ENCODE results near the gene FUT7. TPM values are rescaled to one million over a fixed set of nuclear protein-coding genes. Genes with fewer than 3 reads are reported as not detected.
A peak's percentile ranks its signal among the peaks of the same experiment; 100 is the strongest.

The FUT7 gene
- total RNA-seq, 1 experiment from 2014 or later, result not detected

DNA sequence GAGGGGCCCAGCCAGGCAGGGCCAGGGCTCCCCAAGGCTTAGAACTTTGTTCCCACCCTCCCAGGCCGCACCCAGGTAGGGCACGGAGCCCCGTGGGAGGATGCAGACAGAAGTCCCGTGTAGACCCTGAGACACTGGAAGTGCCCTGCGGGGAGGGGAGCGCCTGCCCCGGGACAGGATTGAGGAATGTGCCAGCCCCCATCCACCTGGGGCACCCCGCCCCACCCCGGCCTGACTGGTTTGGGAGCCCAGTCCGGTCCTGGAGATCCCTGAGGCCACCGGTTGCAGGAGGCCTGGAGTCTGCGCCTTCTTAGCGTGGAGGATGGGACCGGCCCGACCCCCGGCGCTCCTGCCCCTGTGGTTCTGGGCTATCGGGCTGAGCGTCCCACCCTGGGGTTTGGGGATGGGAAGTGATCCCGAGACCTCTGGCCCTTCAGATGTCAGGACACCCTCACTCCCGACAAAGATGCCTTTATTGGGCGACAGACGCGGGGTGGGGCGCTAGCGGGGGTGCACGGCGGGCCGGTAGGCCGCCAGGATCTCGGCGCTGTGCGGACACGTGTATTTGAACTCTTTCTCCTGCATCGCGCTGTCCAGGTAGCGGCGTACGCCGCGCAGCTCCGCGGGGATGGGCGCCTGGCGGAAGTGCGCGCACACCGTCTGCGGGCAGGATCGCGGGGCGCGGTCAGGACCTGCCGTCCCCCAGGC lies 37.6 kb downstream of the FUT7 start:
- DNase-seq (ENCODE audit: low read depth, low spot score) (no peak), ATAC-seq (no peak)
- ChIA-PET POLR2A (interaction anchor here (1.0 kb wide), 1 partner anchor 8 kb away, joined by 3 read pairs; no protein-coding TSS in a partner anchor), CTCF (interaction anchor here (0.9 kb wide), 1 partner anchor 35 kb away, joined by 4 read pairs; no protein-coding TSS in a partner anchor), RAD21 (ENCODE audit: low non-redundant PET in 1 of 2, low total read pairs in 2 of 2, uncharacterized antibody in 2 of 2, unreplicated experiment in 2 of 2) (no interaction called here)
- peak overlapping the region; percentile 99; the same call in 1 of the 2 replicates for H3K4me2 ChIP-seq (ENCODE audit: low read length)
- H3K27me3 ChIP-seq (ENCODE audit: insufficient read depth, low read length), result no peaks in the 10 kb centered on the region
- no peaks in the 10 kb centered on the region for H4K20me1 ChIP-seq (ENCODE audit: insufficient read depth)
- no peak overlapping the region for H3K4me3 ChIP-seq (replicated peaks in 1 of 2; ENCODE audit: low read depth in 1 of 2, low read length in 2 of 2)
- peaks cover 52 to 69% of the 10 kb centered on the region in 2 experiments for H3K4me1 ChIP-seq (ENCODE audit: control insufficient read depth in 1 of 2, insufficient read depth in 2 of 2, low read length in 2 of 2)
- no TSS peak for BruUV-seq (replicated peaks)
- H3K9me3 ChIP-seq (ENCODE audit: control insufficient read depth in 1 of 2, insufficient read depth in 1 of 2, low read depth in 1 of 2, low read length in 2 of 2), result no peaks in the 10 kb centered on the region; a peak in 1 of 4 replicates
- TF ChIP-seq FOSL1 (IDR thresholded peaks at IDR 0.05; ENCODE audit: low read depth), result no peak
- no peak for TF ChIP-seq MAX (IDR thresholded peaks at IDR 0.05)
- TF ChIP-seq JUND (IDR thresholded peaks at IDR 0.05), result no peak
- TF ChIP-seq, protein P1, sequence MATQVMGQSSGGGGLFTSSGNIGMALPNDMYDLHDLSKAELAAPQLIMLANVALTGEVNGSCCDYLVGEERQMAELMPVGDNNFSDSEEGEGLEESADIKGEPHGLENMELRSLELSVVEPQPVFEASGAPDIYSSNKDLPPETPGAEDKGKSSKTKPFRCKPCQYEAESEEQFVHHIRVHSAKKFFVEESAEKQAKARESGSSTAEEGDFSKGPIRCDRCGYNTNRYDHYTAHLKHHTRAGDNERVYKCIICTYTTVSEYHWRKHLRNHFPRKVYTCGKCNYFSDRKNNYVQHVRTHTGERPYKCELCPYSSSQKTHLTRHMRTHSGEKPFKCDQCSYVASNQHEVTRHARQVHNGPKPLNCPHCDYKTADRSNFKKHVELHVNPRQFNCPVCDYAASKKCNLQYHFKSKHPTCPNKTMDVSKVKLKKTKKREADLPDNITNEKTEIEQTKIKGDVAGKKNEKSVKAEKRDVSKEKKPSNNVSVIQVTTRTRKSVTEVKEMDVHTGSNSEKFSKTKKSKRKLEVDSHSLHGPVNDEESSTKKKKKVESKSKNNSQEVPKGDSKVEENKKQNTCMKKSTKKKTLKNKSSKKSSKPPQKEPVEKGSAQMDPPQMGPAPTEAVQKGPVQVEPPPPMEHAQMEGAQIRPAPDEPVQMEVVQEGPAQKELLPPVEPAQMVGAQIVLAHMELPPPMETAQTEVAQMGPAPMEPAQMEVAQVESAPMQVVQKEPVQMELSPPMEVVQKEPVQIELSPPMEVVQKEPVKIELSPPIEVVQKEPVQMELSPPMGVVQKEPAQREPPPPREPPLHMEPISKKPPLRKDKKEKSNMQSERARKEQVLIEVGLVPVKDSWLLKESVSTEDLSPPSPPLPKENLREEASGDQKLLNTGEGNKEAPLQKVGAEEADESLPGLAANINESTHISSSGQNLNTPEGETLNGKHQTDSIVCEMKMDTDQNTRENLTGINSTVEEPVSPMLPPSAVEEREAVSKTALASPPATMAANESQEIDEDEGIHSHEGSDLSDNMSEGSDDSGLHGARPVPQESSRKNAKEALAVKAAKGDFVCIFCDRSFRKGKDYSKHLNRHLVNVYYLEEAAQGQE (IDR thresholded peaks at IDR 0.05; ENCODE audit: low read depth), result no peak
- TF ChIP-seq EZH2 (IDR thresholded peaks at IDR 0.05), result no peak
- TF ChIP-seq TCF7L2 (IDR thresholded peaks at IDR 0.05; ENCODE audit: borderline replicate concordance, extremely low read depth, insufficient read depth, insufficient read length), result no peak
- TF ChIP-seq YY1 (IDR thresholded peaks at IDR 0.05; ENCODE audit: extremely low read depth, insufficient replicate concordance, low read depth, low read length), result no peak
- TF ChIP-seq RAD21 (IDR thresholded peaks at IDR 0.05; ENCODE audit: low read depth), result no peak
- TF ChIP-seq POLR2A (IDR thresholded peaks at IDR 0.05; ENCODE audit: borderline replicate concordance, extremely low read depth, insufficient read depth, insufficient read length), result no peak
- intact Hi-C loops (cut with micrococcal nuclease), result no loop called here
- H3K9ac ChIP-seq (ENCODE audit: low read length), result no peak overlapping the region
- peak overlapping the region; percentile 95; the same call in 1 of the 2 replicates for H3K27ac ChIP-seq (ENCODE audit: low read depth, low read length)
- H3K36me3 ChIP-seq (ENCODE audit: control insufficient read depth in 1 of 2, insufficient read depth in 2 of 2, low read length in 2 of 2), result peaks cover 0 to 12% of the 10 kb centered on the region in 2 experiments; a peak in 2 of 4 replicates
- no peaks in the 10 kb centered on the region for H3K9me2 ChIP-seq (ENCODE audit: insufficient read depth)
- H3K79me2 ChIP-seq (ENCODE audit: insufficient read depth, low read length), result peaks cover 20% of the 10 kb centered on the region
- H2AFZ ChIP-seq (ENCODE audit: low read depth, low read length, poor library complexity, severe bottlenecking), result no peak overlapping the region
